DMS53 treated with DMSO at 0.1 percent for 48 hours (cell line): ENCODE measurements around the gene NHLRC1.
"Not testable (repeated sequence)": the region's sequence is repeated elsewhere in the genome, so short reads cannot be mapped to it uniquely, and the experiment has no call there.

ENCODE experiments used
- DNase-seq: peaks from one replicate; lab custom pipeline; 2025; ENCODE audit not compliant: unreplicated experiment; lab: John Stamatoyannopoulos, UW

The NHLRC1 gene

DNA sequence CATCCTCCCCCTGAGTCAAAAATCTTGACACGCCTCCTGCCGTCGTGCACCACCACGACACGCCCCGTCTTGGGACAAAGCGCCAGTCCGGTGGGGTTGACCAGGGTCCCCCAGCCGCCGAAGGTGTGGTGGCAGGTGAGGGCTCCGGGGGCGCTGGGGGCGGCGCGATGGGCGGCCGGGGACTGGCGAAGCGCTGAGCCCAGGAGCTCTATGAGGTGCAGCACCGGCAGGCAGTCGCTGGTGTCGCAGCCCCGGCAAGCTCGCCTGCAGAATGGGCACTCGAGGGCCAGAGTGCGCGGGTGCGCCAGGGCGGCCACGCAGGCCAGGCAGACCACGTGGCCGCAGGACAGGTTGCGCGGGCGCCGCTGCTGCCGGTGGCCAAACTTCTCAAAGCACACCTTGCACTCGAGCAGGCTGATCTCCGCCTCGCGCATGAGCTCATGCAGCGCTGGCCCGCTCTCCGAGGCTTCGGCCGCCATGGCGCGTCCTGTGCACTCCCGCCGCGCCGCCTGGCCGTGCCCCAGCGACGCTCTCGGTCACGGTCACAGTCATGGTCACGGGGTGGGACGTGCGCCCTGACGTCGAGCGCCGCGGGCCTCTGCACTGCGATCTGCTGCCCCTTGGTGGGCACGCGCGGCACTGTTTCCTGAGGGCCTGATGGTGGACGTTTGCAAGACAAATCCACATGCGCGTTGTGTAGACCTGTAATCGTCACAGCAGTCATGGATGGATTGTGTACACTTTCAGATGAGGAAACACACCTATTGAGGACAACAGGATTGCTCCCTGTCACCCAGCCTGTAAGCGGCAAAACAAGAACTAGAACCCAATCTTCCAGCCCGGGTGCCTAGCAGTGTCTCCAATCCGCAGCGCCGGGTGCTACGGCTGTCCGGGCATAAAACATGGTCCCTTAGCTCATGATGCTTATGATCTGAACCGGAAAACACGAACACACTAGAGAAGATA lies at the start of gene NHLRC1:
NHLRC1 (minus strand) TSS at position 550 of the 966 bp plus-strand sequence; CDS start at position 479, 71 bp downstream.
- peak; percentile 88 for DNase-seq

DNA sequence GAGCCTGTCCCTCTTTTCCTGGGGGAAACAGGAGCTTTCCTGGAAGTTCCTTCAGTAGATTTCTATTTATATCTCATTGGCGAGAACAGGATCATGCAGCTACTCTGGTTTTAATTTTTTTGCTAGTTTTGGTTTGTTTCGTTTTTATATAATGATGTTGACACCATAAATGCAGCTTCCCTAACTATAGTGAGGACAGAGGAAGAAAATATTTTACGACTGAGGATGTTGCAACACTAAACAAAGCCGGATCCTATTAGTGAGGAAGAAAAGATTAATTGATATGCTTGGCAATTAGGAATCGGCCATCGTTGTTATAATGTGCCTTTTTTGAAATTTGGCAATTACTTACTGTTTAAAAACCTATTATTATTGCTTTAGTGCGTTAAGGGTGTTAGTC lies 49.4 kb upstream of the NHLRC1 start:
- no peak for DNase-seq

GRCh38 chr6:18168264-18168663 lies 45.8 kb upstream of the NHLRC1 start:
- DNase-seq = no peak

- no peak for DNase-seq
These were observed 44.0 kb upstream of the NHLRC1 start for GRCh38 chr6:18166312-18167036.

DNA sequence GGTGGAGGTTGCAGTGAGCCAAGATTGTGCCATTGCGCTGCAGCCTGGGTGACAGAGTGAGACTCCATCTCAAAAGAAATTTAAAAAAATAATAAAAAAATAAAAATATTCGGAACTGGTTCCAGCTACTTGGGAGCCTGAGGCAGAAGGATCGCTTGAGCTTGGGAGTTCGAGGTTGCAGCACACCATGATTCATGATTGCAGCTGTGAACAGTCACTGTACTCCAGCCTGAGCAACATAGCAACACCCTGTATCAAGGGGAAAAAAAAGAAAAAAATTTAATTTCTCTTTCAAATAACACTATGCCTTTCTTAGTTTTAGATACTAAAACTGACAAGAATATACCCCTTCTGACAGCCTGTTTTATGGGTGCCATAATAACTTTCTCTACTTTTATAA lies 43.3 kb upstream of the NHLRC1 start:
- no peak for DNase-seq

- DNase-seq = no peak
These were observed 39.9 kb upstream of the NHLRC1 start for GRCh38 chr6:18162401-18162800.

DNA sequence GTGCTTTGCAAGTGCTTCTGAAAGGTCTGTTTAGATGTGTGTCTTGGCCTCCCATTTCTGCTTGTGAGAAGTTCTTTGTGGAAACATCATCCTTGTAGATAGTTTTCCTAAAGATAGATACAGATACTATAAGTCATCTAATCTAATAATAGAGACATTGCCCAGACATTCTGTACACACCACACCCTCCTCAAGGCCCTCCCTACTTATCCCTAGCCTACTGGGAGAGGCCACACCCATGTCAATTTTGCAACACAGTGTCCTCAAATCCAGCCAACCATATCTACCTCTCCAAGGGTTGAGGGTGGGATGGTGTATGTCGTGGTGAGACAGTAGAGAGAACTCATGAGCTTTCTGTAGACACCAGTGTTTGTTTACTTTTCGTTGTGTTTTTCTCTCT lies 39.0 kb upstream of the NHLRC1 start:
- DNase-seq = no peak

DNA sequence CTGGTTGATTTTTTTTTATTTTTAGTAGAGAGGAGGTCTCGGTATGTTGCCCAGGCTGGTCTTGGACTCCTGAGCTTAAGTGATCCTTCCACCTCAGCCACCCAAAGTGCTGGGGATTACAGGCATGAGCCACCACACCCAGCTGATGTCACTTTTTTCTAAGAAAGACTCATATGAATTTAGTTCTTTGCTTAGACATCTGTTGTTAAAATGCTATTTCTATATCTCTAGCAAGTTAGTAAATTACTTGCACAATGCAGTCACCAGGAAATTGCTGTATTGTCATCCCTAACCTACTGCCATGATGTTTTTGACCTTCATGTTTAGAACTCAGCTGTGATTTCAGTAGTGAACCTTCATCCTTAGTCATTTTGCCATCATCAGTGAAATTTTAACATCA lies 38.4 kb upstream of the NHLRC1 start:
- no peak for DNase-seq

DNA sequence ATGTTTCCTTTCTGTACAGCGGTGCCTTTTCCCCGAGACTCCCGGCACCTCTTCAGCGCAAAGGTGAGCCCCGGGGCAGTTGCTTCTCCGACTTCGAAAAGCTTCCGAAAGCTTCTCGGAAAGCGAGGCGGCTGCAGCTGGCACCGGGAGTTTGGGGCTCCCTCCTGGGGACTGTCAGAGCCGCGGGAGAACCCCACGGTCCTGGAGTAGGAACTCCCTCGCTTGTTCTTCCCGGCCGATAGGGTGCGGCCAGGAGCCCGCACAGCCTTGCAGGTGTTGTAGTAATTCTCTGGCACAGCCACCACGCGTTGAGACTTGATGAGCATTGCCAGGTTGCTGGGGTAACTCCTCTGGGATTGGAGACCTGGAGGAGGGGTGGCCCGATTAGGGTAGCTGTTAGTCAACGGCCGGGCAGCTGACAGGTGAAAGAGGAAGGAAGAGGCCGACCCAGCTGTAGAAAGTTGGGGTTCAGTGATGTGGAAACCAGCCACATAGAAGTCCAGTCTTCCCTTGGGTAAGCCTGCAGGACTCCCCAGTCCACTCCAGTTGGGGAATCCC lies 33.5 kb upstream of the NHLRC1 start:
- peak; percentile 67 for DNase-seq

DNA sequence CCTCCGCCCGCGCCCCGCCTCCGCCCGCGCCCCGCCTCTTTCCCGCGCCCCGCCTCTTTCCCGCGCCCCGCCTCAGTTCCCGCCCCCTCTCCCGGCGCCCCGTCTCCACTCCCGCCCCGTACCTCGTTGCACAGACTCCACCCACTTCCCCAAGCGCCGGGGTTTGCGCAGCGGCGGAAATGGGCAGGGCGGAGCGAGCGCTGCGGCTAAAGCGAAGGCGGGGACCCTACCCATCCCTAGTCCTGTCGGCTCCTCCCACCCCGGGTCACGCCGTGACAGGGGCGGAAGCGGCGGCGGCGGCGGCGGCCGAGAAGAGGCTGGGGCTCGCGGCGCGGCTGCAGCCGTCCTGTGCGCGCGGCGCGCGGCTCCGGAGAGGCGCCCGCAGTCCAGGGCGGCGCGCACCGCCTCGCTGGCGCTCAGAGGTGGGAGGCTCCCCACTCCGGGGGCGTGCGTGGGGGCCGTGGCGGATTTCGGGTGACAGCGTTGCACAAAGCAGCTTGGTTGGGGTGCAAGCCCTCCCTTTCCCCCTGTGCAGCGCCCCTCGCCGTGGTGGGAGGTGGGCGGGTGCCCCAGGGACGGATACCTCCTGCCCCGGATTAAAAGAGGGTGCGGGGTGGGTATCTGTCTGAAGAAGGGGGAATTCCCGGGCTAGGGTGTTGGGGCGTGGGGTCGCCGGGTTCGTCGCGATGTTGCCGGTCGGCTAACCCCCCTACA lies 32.8 kb upstream of the NHLRC1 start, which contains the start of gene KDM1B:
KDM1B (plus strand) TSS at position 273 of the 714 bp plus-strand sequence. CDS start 4,474 bp downstream, outside the sequence.
- peak; percentile 95 for DNase-seq

- DNase-seq = peak; percentile 90
These were observed 32.2 kb upstream of the NHLRC1 start, which contains the start of gene TPMT for GRCh38 chr6:18154507-18155149. Gene TPMT, minus strand, starts transcription at chr6:18155077. Its CDS starts 5,950 bp downstream, at chr6:18149127.

GRCh38 chr6:18153311-18153703 lies 30.8 kb upstream of the NHLRC1 start:
- no peak for DNase-seq

DNA sequence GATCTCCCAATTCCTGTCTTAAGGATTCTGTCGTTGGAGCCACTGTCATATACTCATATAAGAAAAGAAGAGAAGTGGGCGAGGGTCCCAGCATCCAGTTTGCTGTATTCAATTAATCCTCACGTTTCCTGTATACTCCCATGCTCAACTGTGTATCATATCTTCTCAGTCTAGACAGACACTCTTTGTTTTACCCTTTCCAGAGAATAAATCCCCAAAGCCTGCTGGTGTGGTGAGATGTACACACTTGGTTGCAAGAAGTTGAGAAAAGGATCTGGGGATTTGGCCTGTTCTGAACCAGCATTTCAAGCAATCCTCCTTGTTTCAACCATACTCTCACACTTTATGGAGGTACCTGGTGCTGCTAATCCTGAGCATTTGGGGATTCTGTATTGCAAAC lies 29.3 kb upstream of the NHLRC1 start:
- DNase-seq = no peak

- not testable (repeated sequence) for DNase-seq
These were observed 28.9 kb upstream of the NHLRC1 start for GRCh38 chr6:18151391-18151790.

DNA sequence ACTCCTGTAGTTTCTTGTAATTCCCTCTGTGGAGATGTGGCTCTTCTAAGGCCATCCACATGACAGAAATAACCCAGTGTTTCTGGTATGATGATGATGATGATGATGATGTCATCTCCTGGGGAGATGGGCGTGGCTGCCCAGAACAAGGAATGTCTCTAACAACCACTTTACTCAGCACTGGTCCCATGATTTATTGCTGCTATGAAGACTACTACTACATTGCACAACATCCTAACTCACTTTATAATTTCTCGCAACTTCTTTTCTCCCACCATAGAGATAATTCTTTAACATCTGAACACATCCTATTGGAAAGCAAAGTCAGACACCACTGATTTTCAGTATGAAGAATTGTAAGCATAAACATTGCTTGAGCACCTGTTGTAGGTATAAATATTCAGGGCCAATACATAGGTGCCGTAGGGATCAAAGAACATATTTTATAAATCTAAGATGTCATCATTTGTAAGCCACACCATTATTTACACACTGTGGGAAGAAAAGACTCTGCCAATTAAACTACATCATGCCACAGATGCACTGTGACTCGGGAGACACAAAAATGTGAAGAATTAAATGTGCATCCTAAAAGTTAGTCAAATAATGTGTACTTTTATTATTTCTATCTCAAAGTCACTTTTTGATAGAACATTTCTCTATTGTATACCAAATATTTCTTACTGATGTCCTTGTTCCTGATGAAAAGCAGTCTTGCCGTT lies 26.0 kb upstream of the NHLRC1 start:
- DNase-seq = no peak

GRCh38 chr6:18147616-18148015 lies 25.1 kb upstream of the NHLRC1 start:
- no peak for DNase-seq

GRCh38 chr6:18147160-18147559 lies 24.7 kb upstream of the NHLRC1 start:
- no peak for DNase-seq

GRCh38 chr6:18142591-18142861 lies 20.0 kb upstream of the NHLRC1 start:
- no peak for DNase-seq

- no peak for DNase-seq
These were observed 19.5 kb upstream of the NHLRC1 start for GRCh38 chr6:18141805-18142590.
